ENCODE results near the gene ZNF600. TPM values are rescaled to one million over a fixed set of nuclear protein-coding genes. Genes with fewer than 3 reads are reported as not detected.
"Not testable (repeated sequence)": the region's sequence is repeated elsewhere in the genome, so short reads cannot be mapped to it uniquely, and the experiment has no call there.

The ZNF600 gene
- total and polyA plus RNA-seq, 7 donors, result 1.8 to 9.4 (median 6.8) TPM

DNA sequence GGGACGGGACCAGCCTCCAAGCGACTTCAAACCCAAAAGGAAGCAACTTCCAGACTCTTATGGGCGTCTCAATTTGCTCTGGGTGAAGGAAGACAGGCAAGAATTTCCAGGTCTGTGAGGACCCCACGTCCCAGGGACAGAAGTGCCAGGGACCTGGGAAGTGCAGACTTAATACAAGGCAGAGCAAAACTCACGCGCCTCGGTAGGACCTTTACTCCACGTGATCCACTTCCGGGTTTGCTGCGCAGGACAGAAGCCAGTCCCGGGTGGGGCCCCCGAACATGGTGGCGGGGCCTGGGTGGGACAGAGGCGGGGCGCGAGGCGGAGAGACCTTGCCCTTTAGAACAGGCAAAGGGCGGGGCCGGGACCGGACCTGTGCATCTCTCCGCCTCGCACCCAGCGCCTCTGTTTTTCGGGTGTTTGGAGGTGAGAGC lies 61.0 kb downstream of the ZNF600 start:
- Histone ChIP-seq H3K36me3 (peaks cover 14 to 53% (median 20%) of the 10 kb centered on the region in 4 donors), H3K9me3 (no peaks in the 10 kb centered on the region), H3K27me3 (no peaks in the 10 kb centered on the region), H3K4me1 (peaks cover 0 to 5% (median 0%) of the 10 kb centered on the region in 4 donors), H3K27ac (no peak overlapping the region), H3K4me3 (no peak overlapping the region)
- DNase-seq, result no peak
- intact Hi-C loops (cut with DNase I), result no loop called here
- WGBS, 2 donors, result 88 to 93% methylated on average over 24 of the region's 24 CpGs
- TF ChIP-seq, protein P1, sequence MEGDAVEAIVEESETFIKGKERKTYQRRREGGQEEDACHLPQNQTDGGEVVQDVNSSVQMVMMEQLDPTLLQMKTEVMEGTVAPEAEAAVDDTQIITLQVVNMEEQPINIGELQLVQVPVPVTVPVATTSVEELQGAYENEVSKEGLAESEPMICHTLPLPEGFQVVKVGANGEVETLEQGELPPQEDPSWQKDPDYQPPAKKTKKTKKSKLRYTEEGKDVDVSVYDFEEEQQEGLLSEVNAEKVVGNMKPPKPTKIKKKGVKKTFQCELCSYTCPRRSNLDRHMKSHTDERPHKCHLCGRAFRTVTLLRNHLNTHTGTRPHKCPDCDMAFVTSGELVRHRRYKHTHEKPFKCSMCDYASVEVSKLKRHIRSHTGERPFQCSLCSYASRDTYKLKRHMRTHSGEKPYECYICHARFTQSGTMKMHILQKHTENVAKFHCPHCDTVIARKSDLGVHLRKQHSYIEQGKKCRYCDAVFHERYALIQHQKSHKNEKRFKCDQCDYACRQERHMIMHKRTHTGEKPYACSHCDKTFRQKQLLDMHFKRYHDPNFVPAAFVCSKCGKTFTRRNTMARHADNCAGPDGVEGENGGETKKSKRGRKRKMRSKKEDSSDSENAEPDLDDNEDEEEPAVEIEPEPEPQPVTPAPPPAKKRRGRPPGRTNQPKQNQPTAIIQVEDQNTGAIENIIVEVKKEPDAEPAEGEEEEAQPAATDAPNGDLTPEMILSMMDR (IDR thresholded peaks at IDR 0.05), result no peak
- TF ChIP-seq POLR2A (IDR thresholded peaks at IDR 0.05), result no peak
- no peak for TF ChIP-seq POLR2AphosphoS5 (IDR thresholded peaks at IDR 0.05)
- no peak for TF ChIP-seq EP300 (IDR thresholded peaks at IDR 0.05)

GRCh38 chr19:52724701-52725514 lies 61.7 kb downstream of the ZNF600 start:
- no peak overlapping the region for H3K27ac ChIP-seq
- no peak for DNase-seq
- no peaks in the 10 kb centered on the region for H3K27me3 ChIP-seq
- H3K36me3 ChIP-seq, result peaks cover 14 to 57% (median 22%) of the 10 kb centered on the region in 4 donors
- no peaks in the 10 kb centered on the region for H3K9me3 ChIP-seq
- intact Hi-C loops (cut with DNase I), result no loop called here
- TF ChIP-seq EP300 (IDR thresholded peaks at IDR 0.05) (no peak), POLR2A (IDR thresholded peaks at IDR 0.05) (no peak), POLR2AphosphoS5 (IDR thresholded peaks at IDR 0.05) (no peak)
- TF ChIP-seq, protein P1 (IDR thresholded peaks at IDR 0.05), result no peak
- H3K4me1 ChIP-seq, result peaks cover 0 to 5% (median 0%) of the 10 kb centered on the region in 4 donors
- 89 to 95% methylated on average over 23 of the region's 23 CpGs for WGBS, 2 donors
- H3K4me3 ChIP-seq, result no peak overlapping the region

DNA sequence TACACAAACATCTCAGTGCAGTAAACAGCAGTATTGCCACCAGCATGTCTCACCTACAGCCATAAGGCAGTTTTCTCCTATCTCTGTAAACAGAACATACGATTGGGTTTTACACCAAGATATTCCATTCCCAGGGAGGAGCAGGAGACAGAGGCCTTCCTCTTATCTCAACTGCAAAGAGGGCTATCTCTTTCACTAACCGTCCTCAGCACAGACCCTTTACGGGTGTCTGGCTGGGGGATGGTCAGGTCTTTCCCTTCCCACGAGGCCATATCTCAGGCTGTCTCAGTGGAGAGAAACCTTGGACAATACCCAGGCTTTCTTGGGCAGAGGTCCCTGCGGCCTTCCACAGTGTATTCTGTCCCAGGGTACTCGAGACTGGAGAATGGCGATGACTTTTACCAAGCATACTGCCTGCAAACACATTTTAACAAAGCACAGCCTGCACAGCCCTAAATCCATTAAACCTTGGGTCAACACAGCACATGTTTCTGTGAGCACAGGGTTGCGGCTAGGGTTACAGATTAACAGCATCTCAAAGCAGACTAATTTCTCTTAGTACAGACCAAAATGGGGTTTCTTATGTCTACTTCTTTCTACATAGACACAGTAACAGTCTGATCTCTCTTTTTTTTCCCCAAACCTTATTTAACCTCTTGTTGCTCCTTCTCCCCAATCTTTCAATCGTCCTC lies 62.5 kb downstream of the ZNF600 start:
- H3K27me3 ChIP-seq; H3K4me3 ChIP-seq; DNase-seq; intact Hi-C loops (cut with DNase I); H3K4me1 ChIP-seq; H3K9me3 ChIP-seq; H3K27ac ChIP-seq: not testable (repeated sequence)
- 80 to 92% methylated on average over 9 of the region's 9 CpGs for WGBS, 2 donors
- peaks cover 14 to 57% (median 22%) of the 10 kb centered on the region in 4 donors for H3K36me3 ChIP-seq

GRCh38 chr19:52722062-52723003 lies 64.3 kb downstream of the ZNF600 start:
- Histone ChIP-seq H3K4me1 (peaks cover 0 to 5% (median 0%) of the 10 kb centered on the region in 4 donors), H3K4me3 (no peak overlapping the region), H3K9me3 (no peaks in the 10 kb centered on the region), H3K27me3 (no peaks in the 10 kb centered on the region), H3K27ac (no peak overlapping the region), H3K36me3 (peaks cover 7 to 40% (median 17%) of the 10 kb centered on the region in 4 donors)
- no peak for DNase-seq
- TF ChIP-seq POLR2AphosphoS5 (IDR thresholded peaks at IDR 0.05), result no peak
- TF ChIP-seq EP300 (IDR thresholded peaks at IDR 0.05), result no peak
- TF ChIP-seq POLR2A (IDR thresholded peaks at IDR 0.05), result no peak
- TF ChIP-seq, protein P1 (IDR thresholded peaks at IDR 0.05), result no peak
- intact Hi-C loops (cut with DNase I), result no loop called here
- WGBS, 2 donors, result 92 to 93% methylated on average over 7 of the region's 7 CpGs

- H3K27ac ChIP-seq; H3K9me3 ChIP-seq; intact Hi-C loops (cut with DNase I); H3K27me3 ChIP-seq; H3K4me1 ChIP-seq; H3K4me3 ChIP-seq; DNase-seq: not testable (repeated sequence)
- peaks cover 5 to 29% (median 7%) of the 10 kb centered on the region in 4 donors for H3K36me3 ChIP-seq
- 98% methylated on average over 21 of the region's 21 CpGs for WGBS, 2 donors
Measured at GRCh38 chr19:52720541-52720940, 66.0 kb downstream of the ZNF600 start.
